A172 (cell line): ENCODE measurements around the gene ZBTB8B. TPM values are rescaled to one million over a fixed set of nuclear protein-coding genes. Genes with fewer than 3 reads are reported as not detected.
"Not testable (repeated sequence)": the region's sequence is repeated elsewhere in the genome, so short reads cannot be mapped to it uniquely, and the experiment has no call there.

Source experiments
- DNase-seq: peaks from one replicate; pipeline ENCODE4 v3.0.0-alpha.2; 2015; ENCODE audit warnings: low spot score
- total RNA-seq: library from RNA; depleted of rRNA; stranded (reverse); fragments of >200 nt; shearing (Covaris generic); gene quantifications from 2 replicates; pipeline ENCODE4 v1.2.3, GENCODE V29; 2014; rRNA removed

Gene ZBTB8B
- total RNA-seq = 0.02 and 0.07 TPM in 2 replicates

DNA sequence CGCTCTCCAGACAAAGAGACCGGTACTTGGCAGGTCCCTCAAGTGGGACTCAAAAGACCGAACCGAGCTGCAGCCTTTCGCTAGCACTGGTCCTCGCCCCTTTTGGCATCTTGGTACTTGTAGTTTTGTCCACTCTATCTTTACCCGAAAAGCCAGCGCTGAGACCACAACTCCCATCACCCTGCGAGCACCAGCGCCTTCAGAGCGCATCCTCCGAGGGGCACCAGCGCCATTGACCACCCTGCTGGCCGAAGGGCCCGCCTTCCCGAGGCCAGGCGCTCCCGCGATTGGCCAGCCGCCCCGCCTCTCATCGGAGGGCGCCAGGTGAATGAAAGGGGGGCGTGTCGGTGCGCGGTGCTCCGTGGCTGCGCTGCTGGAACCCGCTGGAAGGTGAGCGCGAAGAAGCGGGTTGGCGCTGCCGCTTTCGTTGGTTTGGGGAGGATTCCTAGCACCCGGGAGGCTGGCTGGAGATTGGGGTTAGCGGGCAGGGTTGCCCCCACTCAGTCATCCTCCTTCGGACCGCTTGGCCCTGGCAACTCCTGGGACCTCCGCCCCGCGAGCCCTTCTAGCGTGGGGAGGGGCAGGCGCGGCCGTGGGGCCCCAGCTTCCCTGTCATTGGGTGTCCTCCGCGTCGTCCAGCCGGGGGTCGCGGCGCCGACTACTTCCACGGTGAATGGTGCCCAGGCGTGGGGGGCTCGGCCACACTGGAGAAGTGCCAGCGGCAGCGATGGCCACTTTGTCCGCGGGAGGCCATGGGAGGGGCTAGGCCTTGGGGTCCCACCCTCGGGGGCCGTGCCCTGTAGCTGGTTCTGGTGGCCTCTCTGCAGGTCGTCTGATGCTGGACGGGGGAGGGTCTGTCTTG, at the start of gene ZBTB8B:
Gene ZBTB8B (plus strand): TSS at position 357 of the 862 bp plus-strand sequence. CDS start 5,553 bp downstream, outside the sequence.
- peak; percentile 28 for DNase-seq

DNA sequence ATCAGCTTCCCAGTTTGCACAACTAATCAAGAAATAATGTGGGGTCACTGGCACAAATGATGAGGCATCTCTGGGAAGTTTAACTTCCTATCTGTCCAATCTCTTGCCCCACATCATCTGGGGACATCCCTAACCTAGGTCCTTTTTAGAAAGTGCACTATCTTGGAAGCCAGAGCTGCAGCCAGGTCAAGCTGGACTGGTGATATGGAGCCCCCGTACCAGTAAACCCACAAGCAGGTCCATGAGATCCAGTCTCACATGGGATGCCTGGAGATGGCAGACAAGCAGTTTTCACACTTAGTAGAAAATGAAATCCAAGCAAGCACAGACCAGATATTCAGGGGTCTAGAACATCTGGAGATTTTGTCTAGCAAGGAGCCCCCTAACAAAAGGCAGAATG, 43.1 kb upstream of the ZBTB8B start:
- no peak for DNase-seq

DNA sequence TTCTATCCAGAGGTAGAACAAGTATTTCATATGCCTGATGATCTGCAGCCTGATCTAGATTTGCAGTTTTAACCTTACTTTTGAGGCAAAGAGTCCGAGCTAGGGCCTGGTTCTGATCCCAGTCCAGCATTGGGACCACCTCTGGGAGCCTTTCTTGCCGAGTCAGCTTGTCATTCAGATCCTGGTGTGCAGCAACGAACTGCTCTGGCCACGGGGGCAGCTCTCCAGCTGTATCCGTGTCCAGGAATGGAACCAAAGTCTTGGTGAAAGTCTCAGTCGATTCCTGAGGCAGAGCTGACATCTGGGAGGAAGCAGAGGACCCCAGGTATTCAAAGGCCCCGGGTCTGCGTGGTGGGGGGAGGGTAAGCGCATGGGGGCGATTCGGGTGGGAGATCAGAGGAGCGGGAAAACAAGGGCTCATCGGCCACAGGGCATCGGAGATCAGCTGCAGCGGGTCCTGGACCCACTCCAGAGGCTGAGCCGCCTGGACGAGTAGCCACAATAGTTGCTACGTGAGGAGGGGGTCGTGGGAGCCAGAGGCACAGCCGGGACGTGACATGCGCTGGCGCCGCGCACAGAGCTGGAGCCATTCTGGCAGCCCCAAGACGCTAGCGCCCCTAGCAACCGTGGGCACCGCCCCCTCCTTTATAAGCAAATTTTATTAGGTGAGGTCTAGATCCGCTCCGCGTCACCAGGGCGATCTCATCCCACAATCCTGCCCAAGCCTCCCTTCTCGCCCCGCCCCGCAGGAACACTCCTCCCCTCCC, 38.2 kb upstream of the ZBTB8B start:
- no peak for DNase-seq

DNA sequence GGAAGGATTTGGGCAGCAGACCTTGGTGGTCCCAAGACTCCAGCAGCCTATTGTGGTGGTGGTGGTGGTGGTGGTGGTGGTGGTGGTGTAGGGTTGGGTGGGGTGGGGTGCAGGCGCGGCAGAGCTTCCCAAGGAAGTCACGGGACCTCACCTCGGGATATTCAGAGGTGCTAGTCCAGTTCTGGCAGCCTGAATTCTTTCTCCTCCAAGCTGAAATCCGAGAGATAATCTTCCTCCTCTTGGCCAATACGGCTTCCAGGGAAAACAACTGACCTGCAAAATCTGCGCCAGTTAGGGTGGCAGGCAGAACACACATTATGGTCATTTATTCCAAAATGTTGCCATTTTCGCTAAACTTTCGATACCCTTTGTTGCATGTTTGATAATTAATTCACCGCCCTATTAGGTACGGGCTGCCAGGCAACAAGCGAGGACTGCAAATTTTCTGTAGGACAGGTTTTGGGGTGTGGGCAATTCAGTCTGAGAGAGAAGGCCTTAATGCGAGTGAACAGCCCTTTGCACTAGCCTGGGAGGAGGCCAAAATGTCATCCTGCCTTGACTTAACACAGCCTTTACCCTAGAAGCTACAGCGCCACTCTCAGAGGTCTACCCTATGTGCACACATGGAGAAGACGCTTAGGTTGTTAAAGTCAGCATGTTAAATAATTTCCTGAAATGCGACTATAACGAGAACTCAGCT, 37.5 kb upstream of the ZBTB8B start:
- DNase-seq = no peak

DNA sequence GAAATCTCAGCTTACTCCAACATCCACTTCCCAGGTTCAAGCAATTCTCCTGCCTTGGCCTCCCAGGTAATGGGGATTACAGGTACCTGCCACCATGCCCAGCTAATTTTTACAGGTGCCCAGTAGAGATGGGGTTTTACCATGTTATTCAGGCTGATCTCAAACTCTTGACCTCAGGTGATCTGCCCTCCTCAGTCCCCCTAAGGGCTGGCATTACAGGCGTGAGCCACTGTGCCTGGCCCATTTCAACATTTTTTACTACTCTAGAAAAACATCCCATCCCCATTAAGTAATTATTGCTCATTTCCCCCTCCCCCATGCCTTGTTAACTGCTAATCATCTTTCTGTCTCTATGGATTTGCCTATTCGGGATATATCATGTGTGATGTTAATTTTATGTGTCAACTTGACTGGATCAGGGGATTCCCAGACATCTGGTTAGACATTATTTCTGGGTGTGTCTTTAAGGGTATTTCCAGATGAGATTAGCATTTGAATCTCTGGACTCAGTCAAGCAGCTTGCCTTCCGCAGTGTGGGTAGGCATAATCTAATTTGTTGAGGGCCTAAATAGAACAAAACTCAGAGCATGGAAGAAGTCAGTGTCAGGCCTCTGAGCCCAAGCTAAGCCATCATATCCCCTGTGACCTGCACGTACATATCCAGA, 33.0 kb upstream of the ZBTB8B start:
- no peak for DNase-seq

DNA sequence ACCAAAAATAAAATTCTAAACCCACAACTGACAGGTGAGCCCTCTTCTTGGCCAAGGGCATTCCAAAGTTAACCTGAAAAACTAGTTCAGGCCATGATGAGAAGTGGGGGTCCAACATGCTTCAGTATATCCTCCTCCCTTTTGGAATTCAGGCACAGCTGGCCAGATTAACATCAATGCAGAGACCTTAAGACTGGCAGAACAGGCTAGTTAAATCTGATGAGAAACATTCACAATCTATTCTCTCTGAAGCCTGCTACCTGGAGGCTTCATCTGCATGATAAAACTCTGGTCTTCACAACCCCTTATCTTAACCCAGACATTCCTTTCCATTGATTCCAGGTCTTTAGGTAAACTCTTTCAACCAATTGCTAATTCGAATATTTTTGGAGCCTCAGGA, 26.7 kb upstream of the ZBTB8B start:
- no peak for DNase-seq

DNA sequence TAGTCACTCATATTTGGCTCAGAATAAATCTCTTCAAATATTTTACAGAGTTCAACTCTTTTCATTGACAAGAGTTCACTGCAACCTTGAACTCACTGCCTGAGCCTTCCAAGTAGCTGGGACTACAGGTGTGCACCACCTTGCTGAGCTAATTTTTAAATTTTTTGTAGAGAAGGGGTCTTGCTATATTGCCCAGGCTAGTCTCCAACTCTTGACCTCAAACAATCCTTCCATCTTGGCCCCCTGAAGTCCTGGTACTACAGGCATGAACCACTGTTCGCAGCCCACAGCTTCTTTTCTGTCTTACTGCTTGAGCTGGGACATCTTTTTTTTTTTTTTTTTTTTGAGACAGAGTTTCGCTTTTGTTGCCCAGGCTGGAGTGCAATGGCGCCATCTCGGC, 26.1 kb upstream of the ZBTB8B start:
- DNase-seq = not testable (repeated sequence)

DNA sequence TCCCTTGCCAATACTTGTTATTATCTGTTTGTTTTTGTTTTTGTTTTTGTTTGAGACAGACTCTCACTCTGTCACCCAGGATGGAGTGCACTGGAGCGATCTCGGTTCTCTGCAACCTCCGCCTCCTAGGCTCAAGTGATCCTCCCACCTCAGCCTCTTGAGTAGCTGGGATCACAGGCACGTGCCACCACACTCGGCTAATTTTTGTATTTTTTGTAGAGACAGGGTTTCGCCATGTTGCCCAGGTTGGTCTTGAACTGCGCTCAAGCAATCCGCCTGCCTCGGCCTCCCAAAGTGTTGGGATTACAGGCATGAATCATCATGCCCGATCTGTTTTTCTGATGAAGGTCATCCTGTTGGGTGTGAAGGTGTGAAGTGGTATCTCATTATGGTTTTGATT, 23.4 kb upstream of the ZBTB8B start:
- DNase-seq = not testable (repeated sequence)

DNA sequence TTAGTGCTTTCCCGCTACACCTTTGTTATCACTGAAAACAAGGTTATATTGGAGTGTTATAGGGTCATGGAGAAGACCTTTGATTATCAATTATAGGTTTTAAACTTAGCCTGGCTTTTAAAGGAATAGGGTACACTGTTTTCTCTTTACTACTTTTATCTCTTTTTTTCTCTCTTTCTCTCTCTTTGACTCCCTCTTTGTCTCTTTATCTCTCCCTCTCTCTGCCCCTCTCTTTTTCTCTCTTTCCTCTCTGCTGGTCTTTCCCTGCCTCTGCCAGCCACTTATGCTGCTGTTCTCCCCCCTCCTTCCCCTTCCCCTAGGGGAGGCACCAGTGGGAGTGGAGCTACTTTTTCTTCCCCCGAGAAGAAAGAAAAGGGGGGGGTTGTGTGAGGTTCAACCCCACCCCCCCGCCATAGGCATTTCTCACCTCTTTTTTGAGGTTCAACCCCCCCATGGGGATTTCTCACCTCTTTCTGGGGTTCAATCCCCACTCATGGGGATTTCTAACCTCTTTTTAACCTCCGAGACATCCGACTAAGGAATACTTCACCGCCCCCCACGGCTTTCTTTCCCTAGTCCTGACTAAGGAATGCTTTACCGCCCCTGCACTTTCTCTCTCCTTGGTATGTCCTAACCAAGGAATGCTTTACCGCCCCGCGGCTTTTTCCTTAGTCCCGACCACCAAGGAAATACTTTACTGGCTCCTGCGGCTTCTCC, 17.2 kb upstream of the ZBTB8B start:
- peak; percentile 22 for DNase-seq

DNA sequence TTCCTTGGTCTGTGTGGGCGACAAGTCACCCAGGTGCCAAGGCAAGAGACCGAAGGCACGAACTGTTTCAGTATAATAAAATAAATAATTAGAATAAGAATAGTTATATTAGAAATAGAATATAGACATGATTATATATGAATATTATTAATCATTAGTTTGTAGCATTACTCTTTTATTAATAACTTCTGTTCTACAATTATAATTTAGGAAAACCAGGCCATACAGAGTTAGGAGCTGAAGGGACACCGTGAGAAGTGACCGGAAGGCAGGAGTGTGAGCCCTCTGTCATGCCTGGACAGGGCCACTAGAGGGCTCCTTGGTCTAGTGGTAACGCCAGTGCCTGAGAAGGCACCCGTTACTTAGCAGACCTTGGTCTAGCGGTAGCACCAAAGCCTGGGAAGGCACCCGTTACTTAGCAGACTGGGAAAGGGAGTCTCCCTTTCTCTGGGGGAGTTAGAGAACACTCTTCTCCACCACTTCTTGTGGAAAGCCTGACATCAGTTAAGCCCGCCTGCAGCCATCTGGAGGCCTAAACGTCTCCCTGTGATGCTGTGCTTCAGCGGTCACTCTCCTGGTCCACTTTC, 16.6 kb upstream of the ZBTB8B start:
- DNase-seq = peak; percentile 77

DNA sequence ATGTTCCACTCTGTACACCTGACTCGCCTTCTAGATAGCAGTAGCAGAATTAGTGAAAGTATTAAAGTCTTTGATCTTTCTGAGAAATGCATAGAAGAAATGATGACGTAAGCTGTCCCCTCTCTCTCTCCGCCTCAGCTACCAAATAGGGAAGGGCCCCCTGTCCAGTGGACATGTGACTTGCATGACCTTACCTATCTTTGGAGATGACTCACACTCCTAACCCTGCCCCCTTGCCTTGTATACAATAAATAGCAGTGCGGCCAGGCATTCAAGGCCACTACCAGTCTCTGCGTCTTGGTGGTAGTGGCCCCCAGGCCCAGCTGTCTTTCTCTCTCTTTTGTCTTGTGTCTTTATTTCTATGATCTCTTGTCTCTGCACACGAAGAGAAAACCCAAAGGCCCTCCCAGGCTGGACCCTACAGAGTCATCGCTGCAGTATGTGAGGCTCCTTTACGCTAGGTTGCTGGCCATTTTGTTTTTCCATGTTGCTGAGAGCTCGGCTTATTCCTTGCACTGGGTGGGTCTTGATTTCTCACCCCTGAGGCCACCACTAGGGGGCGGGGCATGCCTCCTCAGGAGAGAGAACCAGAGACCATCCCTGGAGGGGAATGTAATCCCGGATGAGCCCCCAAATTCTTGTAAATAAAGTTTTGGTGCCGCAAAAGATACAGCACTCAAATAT, 16.0 kb upstream of the ZBTB8B start:
- peak; percentile 31 for DNase-seq

DNA sequence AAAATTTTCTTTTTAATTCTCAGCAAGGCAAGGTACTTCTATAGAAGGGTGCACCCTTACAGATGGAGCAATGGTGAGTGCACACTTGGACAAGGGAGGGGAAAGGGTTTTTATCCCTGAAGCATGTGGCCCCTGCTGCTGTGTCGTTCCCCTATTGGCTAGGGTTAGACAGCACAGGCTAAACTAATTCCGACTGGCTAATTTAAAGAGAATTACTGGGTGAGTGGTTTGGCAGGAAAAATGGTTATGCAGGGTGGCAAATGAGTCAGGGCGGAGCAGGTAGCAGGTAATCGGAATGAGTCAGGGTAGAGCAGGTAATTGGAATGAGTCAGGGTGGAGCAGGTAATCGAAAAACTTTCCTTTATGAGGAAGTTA, 15.4 kb upstream of the ZBTB8B start:
- not testable (repeated sequence) for DNase-seq

DNA sequence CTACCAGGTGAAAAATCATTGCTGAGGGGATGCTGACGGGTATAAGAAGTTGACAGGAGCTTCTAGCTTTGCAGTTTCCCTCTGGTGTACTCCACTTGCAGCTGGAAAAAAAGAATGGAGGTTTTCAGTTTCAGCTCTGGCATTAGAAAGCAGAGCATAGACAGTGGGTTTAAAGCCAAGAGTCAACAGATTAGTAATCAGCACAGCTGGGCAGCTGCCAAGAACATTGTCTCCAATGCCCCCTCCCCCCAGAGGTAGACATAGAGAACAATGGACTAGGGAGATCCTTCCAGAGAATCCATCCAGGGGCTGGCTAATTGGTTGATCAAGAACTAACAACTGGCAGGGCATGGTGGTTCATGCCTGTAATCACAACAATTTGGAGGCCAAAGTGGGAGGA, 10.1 kb upstream of the ZBTB8B start:
- peak; percentile 16 for DNase-seq

DNA sequence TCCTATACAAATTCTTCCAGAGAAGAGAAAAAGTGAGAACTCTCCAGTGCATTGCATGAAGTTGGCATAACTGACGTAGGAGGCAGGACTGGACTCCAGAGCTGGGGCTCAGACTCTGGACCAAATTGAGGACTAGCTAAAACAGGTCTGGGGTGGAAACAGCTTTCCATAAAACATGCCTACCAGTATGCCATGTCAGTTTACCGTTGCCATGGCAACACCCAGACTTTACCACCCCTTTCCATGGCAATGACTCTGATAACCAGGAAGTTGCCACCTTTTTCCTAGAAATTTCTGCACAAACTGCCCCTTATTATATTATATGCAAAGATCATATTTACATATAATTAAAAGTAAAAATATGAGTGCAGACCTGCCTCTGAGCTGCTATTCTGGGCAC, 8.9 kb upstream of the ZBTB8B start:
- no peak for DNase-seq

DNA sequence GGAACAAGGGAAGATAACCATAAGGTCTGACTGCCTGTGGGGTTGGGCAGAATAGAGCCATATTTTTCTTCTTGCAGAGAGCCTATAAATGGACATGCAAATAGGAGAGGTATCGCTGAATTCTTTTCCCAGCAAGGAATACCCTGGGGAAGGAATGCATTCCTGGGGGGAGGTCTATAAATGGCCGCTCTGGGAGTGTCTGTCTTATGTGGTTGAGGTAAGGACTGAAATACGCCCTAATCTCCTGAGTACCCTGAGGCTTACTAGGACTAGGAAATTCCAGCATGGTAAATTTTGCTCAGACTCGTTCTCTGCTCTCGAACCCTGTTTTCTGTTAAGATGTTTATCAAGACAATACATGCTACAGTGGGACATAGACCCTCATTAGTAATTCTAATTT, 6.1 kb upstream of the ZBTB8B start:
- not testable (repeated sequence) for DNase-seq

DNA sequence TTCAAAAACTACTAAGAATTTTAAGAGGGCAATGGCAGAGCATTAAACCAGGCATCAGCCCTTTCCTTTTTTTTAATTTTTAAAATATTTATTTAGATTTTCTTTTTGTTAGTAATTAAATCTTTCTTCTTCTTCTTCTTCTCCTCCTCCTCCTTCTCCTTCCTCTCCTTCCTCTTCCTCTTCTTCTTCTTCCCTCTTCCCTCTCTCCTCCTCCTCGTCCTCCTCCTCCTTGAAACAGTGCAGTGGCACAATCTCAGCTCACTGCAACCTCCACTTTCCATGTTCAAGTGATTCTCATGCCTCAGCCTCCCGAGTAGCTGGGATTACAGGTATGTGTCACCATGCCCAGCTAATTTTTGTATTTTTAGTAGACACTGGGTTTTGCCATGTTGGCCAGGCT, 1.9 kb upstream of the ZBTB8B start:
- DNase-seq = not testable (repeated sequence)

DNA sequence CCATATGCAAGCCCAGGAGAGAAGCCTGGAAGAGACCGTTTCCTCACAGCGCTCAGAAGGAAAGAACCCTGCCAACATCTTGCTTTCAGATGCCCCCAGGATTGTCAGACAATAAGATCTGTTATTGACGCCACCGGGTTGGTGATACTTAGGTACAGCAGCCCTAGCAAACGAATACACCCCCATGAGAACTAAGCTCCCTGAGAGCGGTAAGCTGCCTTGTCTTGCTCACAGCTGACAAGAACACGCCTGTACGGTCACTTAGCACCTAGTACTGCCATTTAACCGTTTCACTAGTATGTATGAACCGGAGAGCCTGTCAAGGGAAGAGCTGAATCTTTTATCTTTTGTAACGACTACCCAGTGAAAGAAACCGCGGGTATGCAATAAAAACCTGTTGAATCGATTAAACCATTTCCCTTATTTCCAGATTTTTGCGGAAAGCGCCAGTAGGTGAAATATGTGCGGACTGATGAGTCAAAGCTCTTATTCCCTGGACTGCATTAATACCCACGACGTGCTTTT, 619 bp upstream of the ZBTB8B start:
- no peak for DNase-seq

DNA sequence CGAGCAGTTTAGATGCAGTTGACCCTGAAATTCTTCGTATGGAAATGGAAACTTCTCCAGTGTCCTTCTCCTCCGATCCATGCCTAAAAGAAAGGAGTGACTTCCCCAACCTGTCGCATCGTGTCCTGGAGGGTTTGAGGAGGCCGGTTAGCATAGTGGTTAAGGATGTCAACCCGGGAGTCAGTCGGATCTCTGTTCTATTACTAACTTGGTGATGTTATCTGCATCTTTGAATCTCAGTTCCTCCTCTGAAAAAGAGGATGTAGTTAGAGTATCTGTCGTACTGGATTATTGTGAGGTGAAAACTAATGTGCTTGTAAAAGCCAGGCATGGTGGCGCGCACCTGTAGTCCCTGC, 684 bp downstream of the ZBTB8B start:
- DNase-seq = no peak

DNA sequence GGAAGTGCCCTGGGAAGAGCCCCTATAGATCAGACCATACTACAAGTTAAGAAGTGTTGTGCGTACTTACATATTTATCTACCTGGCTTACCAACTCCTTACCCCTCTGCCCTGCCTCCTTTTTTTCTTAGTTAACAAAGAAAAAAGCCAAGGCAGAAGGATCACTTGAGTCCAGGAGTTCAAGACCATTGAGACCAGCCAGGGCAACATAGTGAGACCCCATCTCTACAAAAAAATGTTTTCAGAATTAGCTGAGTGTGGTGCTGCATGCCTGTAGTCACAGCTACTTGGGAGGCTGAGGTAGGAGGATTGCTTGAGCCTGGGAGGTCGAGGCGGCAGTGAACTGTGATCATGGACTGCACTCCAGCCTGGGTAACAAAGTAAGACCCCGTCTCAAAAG, 1.9 kb downstream of the ZBTB8B start:
- no peak for DNase-seq

DNA sequence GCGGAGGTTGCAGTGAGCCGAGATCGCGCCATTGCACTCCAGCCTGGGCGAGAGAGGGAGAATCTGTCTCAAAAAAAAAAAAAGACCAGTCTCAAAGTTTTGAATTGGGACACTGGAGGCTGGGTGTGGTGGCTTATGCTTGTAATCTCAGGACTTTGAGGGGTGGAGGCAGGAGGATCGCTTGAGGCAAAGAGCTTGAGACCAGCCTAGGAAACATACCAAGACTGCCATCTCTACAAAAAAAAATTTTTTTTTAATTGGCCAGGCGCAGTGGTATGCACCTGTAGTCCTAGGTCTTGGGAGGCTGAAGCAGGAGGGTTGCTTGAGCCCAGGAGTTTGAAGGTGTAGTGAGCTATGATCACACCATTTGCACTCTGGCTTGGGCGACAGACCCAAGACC, 3.9 kb downstream of the ZBTB8B start:
- no peak for DNase-seq
